ENCODE data around the gene MGMT.

Gene MGMT

GRCh38 chr10:129694184-129694583, 227.1 kb downstream of the MGMT start:
- DNase-seq: no peak

GRCh38 chr10:129694691-129695243, 227.7 kb downstream of the MGMT start:
- DNase-seq: peak in 1 of 2 donors; percentile 45

- DNase-seq: no peak
Measured at GRCh38 chr10:129695671-129696070, 228.6 kb downstream of the MGMT start.

- no peak for DNase-seq
Measured at GRCh38 chr10:129696636-129697035, 229.6 kb downstream of the MGMT start.

GRCh38 chr10:129697463-129698247, 230.6 kb downstream of the MGMT start:
- DNase-seq: no peak

GRCh38 chr10:129699722-129700340, 232.8 kb downstream of the MGMT start:
- DNase-seq: no peak

GRCh38 chr10:129702605-129703004, 235.6 kb downstream of the MGMT start:
- no peak for DNase-seq

GRCh38 chr10:129703287-129704137, 236.5 kb downstream of the MGMT start:
- no peak for DNase-seq

- DNase-seq: no peak
Measured at GRCh38 chr10:129704225-129704624, 237.2 kb downstream of the MGMT start.

- DNase-seq: peak in 1 of 2 donors; percentile 1
Measured at GRCh38 chr10:129704786-129705525, 237.9 kb downstream of the MGMT start.

- DNase-seq: no peak
Measured at GRCh38 chr10:129705676-129706075, 238.6 kb downstream of the MGMT start.

GRCh38 chr10:129706081-129706480, 239.0 kb downstream of the MGMT start:
- no peak for DNase-seq

- no peak for DNase-seq
Measured at GRCh38 chr10:129706523-129706922, 239.5 kb downstream of the MGMT start.

- DNase-seq: no peak
Measured at GRCh38 chr10:129707406-129708388, 240.7 kb downstream of the MGMT start.

- no peak for DNase-seq
Measured at GRCh38 chr10:129709101-129709500, 242.1 kb downstream of the MGMT start.

- DNase-seq: no peak
Measured at GRCh38 chr10:129709627-129710509, 242.8 kb downstream of the MGMT start.

GRCh38 chr10:129710510-129710847, 243.4 kb downstream of the MGMT start:
- no peak for DNase-seq

GRCh38 chr10:129711291-129711690, 244.2 kb downstream of the MGMT start:
- no peak for DNase-seq

- no peak for DNase-seq
Measured at GRCh38 chr10:129712000-129712399, 245.0 kb downstream of the MGMT start.

GRCh38 chr10:129713659-129714265, 246.7 kb downstream of the MGMT start:
- DNase-seq: no peak

Measured in hippocampal formation (tissue), 2 donors.